ENCODE data around the gene PSMG3.

Gene PSMG3

DNA sequence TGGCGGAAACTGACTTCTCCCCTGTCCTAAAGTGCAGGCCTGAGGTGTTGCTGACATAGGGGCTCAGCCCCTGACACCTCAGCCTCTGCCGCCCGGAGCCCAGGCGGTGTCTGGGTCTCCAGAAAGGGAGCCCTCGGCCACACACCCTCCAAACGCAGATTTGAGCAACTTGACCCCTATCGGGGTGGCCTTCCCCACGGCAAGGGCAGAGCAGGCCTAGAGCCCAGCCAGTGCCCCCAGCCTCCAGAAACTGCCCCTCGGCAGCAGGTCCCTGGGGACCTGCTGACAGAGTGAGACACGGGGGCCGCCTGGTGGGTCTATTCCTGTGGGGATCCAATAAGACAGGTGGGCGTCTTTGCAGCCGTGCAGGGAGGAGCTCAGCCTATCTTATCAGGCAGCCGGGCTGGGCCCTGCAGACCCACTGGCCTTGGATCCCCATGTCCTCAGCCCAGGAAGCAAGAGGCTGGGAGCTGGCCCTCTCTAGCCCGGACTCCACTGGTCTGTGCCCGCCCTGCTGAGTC is 24.9 kb downstream of the PSMG3 start:
- no peak for DNase-seq (ENCODE audit: low spot score)

DNA sequence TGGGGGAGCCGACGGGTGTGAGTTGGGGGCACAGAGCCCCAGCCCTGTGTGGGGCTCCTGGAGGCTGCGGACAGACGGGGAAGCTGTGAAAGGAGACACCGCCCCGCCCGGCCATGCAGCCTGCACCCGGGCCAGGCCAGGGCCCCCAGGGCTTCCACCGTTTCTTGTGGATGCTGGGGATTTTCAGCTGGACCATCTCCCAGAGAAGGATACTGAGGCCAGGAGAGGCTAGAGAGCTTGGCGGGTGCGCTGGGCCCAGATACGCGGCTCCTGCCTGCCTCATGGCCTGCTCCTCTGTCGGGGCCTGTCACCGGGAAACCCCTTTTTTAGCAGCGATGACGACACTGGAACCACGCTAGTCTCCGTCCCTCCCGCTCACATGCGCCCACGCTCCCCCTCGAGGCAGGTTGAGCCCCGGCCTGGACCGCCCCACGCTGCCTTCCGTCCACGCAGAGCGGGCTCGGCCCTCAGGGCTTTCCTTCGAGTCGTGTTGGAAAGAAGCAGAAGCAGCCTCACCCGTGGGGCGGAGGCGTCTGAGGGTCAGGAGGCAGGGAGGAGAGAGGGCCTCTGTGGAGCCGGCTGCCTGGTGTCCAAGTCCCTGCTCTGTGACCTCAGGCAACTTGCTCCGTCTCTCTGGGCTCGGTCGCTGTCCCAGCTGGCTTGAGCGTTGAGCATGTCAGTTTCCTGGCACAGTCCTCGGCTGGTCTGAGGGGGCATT is 25.5 kb downstream of the PSMG3 start:
- no peak for DNase-seq (ENCODE audit: low spot score)

DNA sequence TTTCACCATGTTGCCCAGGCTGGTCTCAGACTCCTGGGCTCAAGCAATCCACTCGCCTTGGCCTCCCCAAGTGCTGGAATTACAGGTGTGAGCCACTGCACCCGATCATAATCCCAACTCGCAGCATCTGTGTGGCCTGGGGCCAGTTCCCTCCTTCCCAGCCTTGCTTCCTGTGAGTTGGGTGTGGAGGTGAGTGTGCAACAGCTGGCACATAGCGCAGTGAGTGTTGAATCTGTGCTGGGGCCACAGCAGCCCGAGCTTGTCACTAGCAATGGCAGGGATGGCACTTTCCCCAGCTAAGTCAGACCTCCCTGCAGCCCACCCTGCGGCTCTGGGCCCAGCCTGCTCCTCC is 26.0 kb downstream of the PSMG3 start:
- no peak for DNase-seq (ENCODE audit: low spot score)

DNA sequence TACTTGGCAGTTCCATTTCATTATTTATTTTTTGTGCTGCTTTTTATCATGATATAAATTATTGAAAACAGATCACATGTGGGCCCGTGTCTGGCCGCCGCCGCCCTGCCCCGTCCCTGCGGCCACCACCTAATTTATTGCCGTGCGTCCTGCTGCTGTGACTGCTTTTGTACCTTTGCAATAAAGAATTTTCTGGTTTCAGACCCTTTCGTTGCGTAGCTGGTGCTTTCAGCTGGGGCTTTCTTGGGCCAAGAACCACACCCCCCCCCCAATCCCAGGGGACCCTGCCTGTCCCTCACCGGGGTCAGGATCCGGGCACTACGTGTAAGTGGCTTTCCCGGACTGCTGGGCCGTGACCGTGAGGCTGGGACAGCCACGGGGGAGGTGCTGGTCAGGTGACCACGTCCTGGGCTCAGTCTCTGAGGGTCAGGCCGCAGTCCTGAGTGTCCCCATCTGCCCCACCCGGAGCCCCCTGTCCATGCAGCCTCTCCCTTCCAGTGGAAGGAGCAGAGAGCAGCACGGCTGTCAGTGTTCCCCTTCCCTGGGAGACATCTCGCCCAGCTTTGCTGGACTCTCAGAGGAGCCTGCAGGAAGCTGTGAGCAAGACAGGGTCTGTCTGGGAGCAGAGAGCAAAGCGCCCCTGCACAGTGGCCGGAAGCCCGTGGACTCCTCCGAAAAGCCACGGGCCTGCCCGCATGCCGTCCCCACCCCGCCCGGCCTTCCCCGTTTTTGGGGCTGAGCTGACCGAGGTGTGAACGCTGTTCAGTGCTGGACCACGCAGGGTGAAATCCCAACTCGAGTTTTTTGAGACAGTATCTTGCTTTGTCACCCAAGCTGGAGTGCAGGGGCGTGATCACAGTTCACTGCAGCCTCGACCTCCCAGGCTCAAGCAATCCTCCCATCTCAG is 26.7 kb downstream of the PSMG3 start:
- DNase-seq (ENCODE audit: low spot score), result no peak

DNA sequence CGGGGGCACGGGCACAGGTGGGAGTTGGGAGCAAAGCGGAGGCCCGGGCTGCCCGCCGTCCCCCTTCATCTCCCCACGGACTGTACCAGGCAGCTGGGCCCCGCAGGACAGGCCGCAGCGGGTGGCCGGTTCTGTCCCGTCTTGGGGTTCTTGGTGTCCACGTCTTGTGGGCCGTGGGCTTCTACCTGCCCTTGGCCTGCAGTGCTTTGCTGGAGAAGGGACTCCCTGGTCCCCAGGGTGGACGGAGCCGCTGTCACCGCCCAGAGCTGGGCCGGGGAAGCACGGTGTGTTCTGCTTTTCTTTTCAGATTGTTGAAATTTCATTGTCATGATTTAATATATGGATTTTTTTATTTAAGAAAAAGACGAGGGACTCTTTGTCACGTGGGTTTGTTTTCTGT is 27.5 kb downstream of the PSMG3 start:
- no peak for DNase-seq (ENCODE audit: low spot score)

DNA sequence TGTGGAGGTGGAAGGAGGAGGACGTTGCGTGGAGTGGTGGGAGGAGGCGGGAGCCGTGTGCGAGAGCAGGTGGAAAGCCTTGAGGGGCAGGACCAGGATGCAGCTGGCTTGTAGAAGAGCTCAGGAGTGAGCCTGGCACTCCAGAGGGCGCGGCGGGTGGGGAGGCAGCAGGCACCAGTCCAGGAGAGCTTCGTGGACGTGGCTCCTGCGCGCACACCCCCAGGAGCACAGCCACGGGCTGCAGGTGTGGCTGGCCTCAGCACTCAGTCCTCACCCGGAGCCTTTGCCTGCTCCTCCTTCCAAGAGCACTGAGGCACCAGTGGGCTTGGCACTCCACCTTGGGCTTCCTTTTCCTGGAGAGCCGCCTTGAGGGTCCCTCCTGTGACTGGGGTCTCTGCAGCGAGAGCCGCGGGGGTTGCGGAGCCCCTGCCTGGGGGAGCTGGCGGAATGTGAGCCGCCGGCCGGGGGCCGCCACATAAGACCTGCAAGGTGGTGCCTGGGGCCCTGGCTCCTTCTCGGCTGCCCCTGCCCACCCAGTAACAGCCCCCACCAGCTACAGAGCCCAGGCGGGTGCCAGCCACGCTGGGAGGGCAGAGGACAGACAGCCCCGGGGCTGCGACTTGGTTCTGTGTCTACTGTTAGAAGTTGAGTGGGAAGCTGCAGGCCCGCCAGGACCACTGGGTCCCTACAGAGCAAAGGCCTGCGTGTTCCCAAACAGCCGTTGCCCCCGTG is 28.2 kb downstream of the PSMG3 start:
- no peak for DNase-seq (ENCODE audit: low spot score)

DNA sequence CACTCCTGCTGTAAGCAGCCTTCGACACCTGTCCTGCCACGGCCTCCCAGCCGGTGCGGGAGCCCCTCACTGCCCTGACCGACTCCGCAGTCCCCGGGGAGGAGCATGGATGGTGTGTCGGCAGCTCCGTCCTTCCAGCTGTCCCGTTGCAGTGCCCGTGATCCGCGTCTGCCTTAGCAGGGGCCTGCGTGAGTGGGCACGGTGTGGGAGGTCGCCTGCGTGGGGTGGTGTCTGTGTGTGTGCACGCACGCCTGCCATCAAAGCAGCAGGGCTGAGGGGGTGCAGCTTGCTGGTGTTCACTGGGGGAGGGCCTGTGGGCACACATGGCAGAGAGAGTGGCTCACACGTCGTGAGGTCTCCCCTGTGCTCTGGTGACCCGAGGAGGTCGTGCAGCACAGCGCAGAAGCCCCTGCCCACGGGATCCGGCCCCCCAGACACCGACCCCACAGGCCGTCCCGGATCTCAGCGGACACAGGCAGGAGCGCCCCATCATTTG is 29.0 kb downstream of the PSMG3 start:
- no peak for DNase-seq (ENCODE audit: low spot score)

DNA sequence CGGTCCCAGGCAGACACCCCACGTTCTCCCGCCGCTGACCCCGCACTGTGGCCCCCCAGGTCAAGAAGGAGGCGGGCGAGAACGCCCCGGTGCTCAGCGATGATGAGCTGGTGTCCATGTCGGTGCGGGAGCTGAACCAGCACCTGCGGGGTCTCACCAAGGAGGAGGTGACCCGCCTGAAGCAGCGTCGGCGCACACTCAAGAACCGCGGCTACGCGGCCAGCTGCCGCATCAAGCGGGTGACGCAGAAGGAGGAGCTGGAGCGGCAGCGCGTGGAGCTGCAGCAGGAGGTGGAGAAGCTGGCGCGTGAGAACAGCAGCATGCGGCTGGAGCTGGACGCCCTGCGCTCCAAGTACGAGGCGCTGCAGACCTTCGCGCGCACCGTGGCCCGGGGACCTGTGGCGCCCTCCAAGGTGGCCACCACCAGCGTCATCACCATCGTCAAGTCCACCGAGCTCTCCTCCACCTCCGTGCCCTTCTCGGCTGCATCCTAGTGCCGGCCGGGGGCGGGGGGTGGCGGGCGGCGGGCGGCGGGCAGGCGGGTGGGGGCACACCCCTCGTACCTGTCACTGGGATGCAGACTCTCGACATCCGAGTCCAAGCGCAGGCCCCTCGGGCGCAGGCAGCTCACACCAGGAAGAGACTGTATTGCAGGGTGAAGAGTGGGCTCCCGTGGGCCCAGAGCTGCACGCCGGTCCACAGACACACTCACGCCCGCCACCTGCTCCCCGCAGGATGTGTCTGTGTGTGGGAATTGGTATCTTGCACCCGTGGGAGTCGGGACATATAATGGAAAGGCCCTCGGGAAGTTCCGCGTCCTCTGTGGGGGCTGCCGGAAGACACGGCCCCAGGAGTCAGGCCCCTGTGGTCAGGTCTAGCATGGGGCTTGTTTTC is 29.7 kb downstream of the PSMG3 start:
- no peak for DNase-seq (ENCODE audit: low spot score)

DNA sequence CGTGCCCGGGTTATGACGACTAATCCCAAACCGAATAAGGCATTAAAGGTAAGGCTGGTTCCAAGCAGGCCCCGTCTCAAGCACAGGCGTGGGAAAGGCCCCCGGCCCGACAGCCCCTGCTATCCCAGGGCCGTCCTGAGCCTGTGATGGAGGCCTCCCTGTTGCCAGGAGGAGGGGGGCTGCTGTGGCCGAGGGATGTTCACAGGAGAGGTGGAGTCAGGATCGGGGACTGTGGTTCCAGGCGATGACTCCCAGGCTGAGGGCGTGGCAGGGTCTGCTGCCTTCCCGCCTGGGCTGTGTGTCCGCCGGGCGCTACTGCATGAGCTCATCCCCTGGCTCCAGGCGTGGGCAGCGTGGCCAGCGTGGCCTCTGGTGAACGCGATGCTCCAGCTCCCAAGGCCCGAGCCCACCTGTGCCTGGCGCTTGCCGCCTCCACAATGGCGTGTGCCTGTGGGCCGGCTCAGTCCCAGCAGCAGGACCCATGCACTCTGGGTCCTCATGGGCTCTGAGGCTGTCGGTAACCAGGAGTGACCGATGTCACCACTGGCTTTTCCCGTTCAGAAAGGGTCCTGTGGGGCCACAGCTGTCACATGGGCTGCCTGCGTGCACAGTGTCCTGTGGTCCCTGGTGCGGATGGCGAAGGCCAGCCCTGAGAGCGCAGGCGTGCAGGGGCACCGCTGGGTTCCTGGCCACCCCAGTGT is 30.5 kb downstream of the PSMG3 start:
- no peak for DNase-seq (ENCODE audit: low spot score)

DNA sequence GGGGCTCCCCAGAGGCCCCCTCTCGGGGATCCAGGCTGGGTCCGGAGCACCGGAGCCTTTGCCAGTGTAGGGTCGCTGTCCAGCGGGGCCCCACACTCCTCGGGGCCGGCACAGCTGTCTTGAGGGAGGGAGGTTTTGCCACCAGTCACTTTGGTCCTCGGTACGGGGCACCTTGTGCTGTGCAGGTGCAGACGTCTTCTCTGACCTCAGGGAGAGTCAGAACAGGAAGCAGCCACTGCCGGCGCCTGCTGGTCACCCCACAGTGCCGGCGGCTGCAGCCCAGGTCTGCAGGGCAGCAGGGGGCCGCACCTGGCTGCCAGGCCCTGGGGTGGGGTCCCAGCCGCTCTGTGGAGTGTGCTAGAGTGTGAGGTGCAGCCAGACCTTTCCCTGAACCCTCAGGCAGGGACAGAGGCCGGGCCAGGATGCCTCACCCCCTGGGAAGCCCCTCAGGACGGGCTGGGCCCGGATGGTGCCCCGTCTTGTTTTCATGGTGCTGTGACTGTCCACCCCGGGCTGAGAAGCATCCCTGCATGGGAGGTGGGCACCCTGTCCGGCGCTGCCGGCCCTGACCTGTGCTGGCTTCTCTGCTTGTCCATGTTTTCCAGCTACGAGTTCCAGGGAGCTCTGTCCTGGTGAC is 31.2 kb downstream of the PSMG3 start:
- no peak for DNase-seq (ENCODE audit: low spot score)

DNA sequence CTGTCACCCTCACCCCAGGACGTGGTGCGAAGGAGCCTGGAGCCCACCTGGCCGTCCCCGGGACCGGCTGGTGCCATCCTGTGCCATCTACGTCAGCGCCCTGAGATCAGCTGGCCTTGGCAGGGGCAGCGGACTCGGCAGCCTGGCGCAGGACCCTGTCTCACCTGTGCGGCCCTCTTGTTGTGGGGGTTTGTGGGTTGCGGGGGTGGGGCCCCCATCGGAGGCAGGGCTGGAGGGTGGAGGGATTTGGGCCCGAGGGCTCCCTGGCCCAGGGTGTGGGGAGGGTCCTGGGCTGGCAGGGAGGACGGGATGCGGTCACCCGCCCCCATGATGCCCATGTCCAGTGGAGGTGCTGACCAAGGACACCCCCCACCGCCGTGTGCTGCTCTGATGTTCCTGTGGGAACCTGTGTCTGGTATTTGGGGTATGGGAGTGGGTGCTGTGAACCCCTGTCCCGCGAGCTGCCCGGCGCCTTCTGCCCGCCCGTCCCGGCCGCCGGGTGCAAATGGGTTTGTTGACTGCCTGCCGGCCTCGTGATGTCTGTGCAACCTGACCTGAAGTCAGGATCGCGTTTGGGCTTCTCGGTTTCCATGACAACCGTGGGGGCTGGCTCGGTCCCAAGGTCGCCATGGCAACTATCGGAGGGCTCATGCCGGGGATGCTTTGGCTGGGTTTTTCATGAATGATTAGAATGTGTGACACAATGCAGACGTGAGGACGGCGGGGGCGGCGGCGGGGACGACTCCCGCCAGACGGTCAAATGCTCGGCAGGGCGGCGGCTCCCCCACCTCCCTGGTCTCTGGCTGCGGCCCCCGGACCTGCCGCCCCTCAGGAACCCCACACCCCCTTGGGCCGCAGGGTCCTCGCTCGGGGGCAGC is 32.1 kb downstream of the PSMG3 start:
- DNase-seq (ENCODE audit: low spot score), result no peak

DNA sequence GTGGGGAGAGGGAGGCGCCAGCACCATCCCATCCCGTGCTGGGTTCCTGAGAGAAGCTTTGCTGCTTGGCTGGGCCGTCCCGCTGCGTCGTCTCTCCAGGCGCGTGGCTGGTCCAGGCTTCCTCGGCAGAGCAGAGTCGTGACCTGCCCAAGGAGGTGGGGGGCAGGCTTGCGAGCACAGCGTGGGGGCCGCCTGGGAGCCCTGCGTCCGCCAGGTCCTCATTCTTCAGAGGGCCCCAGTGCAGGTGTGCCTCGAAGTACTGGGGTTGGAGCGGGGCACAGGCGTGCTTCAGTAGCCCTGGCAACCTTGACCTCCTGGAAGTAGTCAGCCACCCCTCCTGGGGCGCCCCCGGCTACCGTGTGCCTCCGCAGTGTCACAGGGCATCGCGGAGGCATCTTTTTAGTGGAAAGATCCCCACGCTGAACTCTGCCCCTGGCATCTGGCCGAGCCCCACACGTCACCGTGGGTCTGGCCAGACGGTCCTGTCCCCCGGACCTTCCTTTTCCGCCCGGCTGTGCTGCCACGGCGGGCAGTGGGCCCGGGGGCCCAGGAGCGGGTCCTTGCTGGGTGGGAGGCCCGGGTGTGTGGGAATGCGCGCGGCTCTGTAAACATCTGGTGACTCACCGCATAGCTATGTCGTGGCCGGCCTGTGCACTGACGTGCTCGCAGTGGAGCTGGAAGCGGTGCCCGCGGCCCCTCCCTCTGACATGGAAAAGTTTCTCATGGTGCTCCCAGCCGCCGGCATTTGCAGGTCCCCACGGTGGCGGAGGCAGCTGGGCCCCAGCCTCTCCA is 32.9 kb downstream of the PSMG3 start:
- DNase-seq (ENCODE audit: low spot score), result no peak

DNA sequence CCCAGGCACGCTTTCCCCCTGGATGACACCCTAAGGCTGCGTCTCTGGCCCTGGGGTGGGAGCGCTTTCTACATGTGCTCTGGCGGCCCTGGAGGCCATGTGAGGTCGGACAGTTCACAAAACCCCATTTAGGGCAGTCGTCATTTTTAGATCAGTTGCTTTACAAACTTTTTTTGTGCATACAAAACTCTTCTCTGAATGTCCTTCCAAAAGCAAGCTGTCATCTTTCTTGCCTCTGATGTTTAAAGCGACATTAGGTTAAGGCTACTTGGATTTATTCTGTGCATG is 33.4 kb downstream of the PSMG3 start:
- DNase-seq (ENCODE audit: low spot score), result no peak

DNA sequence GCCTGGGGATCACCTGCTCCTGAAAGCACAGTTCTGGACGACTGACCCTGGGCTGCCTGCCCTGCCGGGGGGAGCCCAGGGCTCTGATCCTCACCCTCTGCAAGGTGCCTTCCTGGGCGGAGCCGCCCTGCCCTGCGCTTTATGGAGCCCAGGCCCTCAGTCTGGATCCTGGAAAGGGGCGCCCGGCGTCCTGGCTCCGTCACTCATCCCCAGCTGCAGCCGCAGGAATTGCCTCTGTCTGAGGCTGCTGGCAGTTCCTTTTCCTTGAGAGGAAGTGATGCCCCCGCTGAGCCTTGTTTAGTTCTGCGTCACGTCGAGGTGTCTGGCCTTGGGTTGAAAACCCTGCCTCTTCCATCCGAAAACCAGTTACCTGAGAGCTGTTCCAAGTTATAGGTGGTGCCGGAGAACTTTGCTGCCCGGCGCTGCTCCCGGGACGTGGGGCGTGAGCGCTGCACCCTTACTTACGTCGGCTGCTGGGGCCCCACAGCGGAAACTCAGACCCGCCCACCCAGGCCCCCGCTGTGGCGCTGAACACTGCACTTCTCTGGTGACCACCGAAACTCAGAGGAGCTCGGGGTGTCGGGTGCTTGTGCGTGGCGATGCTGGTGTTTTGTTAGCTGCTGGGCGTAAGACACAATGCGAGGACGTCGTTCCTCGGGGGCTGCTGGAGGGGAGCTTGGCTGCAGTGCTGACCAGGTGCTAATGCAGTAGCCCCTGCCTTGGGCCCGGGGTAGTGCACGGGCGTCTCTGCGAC is 34.0 kb downstream of the PSMG3 start:
- DNase-seq (ENCODE audit: low spot score), result no peak

DNA sequence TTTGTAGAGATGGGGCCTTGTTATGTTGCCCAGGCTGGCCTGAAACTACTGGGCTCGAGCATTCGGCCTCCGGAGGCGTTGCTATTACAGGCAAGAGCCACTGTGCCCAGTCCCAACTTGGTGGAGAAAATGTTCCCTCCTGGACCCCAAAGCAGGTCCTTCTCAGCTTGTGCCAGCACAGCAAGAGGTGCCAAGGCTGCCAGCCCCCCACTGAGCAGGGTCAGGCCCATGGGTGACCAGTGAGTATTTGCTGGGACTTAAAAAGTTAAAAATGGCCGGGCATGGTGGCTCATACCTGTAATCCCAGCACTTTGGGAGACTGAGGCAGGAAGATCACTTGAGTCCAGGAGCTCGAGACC is 34.8 kb downstream of the PSMG3 start:
- DNase-seq (ENCODE audit: low spot score), result no peak

DNA sequence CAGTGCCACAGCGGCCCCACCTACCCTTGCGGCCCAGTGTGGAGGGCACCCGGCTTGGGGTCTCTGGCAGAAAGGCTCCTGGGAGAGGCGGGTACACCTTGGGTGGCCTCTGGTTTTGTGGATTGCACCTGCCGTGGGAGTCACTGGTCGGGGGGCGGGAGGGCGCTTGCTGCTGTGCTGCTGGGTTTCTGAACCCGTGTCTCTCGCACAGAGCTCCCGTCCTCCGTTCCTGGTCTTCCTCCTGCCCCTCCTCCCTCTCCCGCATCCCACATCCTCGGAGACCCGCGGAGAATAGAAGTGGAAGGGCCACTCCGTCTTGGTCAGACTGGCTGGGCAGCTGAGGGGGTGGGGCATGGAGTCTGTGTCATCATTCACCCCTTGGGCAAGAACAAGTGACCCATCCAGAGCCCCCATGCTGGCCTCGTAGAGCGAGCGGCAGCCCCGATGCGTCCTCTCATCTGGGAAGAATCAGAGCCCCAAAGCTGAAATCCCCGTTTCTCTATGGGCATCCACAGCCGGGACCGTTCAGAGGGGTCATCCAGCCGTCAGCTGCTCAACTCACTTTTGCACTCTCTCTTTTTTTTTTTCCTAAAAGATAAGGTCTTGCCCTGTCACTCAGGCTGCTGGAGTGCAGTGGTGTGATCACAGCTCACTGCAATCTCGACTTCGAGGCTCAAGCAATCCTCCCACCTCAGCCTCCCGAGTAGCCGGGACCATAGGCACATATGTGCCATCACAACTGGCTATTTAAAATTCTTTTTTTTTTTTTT is 35.3 kb downstream of the PSMG3 start:
- DNase-seq (ENCODE audit: low spot score), result no peak

Data from CD4-positive, alpha-beta T cell treated with Interleukin-2 at 100 ng/mL for 4 hours (primary cell).